ENCODE results near the gene IL10RA.
A peak's percentile ranks its signal among the peaks of the same experiment; 100 is the strongest.

The IL10RA gene

DNA sequence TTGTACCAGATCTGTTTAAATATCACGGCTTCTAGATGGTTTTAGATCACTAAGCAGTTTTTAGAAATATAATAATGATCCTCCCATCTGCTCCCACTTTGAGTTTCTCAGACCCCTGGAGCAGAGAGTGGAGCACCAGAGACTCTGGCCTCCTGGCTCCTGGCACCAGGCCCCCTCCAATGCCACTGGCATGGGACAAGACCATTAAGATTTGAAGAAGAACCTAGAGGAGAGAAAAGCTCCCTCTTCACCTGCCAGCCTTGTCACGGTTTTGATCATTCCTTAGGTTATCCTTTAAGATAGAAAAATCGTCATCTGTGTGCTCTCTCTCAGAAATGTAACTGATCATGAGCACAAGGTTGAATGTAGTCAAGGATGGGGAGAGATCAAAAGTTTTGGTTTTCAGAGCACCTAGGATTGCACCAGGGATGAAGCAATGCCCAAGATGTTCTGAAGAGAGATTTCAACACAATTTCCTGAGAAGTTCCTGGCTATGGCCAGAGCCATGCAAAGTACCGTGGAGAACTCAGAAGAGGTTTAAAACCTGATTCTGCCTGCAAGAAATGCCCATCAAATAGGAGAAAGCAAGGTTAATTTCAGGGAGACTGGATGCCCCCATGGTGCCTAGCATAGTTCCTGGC lies 22.2 kb downstream of the IL10RA start:
- peak; percentile 60 for DNase-seq

DNA sequence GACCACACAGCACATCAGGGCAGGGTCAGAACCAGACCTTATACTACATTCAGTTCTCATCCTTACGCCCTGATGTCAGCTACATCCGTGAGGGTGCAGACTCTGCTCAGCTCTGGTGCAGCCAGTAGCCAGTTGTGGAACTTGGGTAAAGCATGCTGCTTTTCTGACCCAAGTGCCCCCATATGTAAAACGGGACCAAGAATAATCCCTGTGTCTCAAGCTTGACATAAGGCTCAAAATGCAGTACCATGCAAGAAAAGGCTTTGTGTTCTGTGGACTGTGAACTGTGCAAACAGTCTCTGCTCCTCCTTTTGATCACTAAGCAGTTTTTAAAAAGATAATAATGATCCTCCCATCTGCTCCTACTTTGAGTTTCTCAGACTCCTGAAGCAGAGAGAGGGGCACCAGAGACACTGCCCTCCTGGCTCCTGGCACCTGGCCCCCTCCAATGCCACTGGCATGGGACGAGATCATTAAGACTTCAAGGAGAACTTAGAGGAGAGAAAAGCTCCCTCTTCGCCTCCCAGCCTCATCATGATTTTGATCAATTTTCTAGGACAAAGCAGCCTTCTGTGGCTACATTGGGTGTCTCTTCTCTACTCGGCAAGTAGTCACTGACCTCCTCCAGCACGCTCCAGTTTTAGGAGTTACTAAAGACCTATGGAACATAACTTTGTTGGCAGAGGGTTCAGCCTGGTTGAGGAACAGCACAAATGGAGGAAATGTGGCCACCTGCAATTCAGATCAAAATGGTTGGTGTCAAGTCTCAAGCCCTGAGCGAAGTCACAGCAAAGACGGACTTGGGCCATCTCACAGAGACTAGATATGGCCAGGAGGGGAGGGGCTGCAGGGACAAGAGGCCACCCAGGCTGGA lies 23.9 kb downstream of the IL10RA start:
- DNase-seq: no peak

GRCh38 chr11:118010738-118011461 lies 24.7 kb downstream of the IL10RA start:
- peak; percentile 98 for DNase-seq

- DNase-seq: peak; percentile 93
Measured at GRCh38 chr11:118012083-118012669, 26.0 kb downstream of the IL10RA start.

DNA sequence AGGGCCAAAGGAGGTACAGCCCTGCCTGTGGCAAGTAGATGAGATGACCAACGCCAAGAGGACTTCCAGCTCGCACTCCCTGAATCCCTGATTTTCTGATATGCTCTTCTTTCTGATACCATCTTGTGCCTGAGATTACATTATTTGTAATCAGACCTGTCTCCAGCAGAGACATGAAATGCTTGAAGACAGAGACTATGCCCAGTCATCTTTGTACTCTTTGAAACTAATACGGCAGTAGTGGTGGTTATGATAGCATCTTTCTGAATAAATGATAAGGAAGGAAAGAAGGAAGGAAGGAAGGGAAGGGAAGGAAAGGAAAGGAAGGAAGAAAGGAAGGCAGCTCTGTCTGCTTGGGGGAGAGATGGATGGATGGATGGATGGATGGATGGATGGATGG lies 27.8 kb downstream of the IL10RA start:
- no peak for DNase-seq

DNA sequence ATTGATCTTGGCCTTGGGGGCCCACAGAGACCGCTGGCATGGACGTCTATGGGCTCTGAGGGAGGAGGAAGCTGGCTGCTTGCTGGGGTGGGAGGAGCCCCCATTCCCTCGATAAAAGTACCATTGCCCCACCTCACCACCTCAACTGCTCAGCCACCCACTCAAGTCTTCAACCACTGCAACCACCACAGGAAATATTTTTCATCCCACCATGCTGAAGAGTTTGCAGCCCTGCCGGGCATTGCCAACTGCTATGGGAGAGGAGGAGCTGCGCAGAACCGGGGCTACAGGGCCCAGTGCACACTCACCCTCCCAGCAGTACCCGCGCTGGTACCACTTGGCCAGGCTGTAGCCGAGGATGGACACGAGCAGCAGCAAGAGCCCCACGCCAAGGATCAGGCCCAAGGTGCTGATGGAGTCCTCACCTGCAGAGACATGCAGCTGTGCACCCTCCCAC lies 29.2 kb downstream of the IL10RA start:
- DNase-seq: no peak

DNA sequence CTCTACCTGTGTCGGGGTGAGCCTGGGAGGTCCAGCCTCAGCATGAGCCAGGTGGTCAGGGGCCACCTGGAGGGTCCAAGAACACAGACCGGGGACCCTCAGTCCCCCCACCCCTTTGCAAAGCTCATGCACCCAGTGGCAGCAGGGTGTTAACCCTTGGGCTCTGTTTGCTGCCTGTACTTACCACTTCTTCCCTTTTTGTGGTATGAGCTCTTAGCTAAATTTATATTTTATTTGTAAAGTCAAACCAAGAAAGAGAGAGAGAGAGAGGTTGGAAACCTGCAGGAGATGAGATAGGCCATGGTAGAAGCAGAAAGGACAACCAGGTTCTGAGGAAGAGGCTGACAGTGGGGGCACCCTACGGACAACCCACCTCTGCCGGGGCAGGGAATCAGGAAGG lies 29.9 kb downstream of the IL10RA start:
- DNase-seq: no peak

- no peak for DNase-seq
Measured at GRCh38 chr11:118017111-118017510, 30.9 kb downstream of the IL10RA start.

- DNase-seq: no peak
Measured at GRCh38 chr11:118017631-118018315, 31.6 kb downstream of the IL10RA start.

GRCh38 chr11:118018401-118018800 lies 32.2 kb downstream of the IL10RA start:
- no peak for DNase-seq

DNA sequence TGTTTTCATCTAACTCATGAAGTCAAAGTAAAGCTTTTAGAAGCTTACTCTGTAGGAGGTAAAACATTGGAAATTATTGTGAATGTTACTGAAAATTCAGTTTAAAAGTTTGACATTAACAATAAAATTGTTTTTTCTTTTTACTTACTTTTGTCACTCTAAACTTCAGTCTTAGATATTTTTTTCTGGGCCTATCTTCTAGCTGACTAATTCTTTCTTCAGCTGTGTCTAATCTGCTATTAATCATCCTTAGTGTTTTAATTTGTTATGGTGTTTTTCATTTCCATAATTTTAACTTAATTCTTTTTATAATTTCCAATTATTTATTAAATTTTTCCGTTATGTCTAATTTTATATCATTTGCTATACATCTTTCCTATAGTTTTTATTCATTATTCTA lies 35.0 kb downstream of the IL10RA start:
- no peak for DNase-seq

DNA sequence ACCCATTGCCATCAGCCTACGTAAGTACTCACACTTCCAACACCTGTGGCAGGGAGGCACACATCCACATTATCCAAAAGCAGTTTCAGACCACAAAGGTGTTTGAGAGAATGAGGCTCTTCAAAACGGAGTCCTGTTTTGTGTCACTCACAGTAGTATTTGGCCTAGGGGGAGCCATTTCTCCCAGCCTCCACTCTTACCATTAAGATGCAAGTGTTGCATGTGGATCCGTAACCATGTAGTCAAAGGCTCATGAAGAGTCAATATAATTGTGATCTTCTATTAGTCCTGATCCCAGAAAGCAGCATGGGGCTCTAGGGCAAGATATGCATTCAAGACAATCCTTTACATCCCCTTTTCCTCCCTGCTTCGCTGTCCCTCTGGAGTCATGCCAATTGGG lies 41.5 kb downstream of the IL10RA start:
- no peak for DNase-seq

GRCh38 chr11:118028626-118029025 lies 42.4 kb downstream of the IL10RA start:
- DNase-seq: no peak

DNA sequence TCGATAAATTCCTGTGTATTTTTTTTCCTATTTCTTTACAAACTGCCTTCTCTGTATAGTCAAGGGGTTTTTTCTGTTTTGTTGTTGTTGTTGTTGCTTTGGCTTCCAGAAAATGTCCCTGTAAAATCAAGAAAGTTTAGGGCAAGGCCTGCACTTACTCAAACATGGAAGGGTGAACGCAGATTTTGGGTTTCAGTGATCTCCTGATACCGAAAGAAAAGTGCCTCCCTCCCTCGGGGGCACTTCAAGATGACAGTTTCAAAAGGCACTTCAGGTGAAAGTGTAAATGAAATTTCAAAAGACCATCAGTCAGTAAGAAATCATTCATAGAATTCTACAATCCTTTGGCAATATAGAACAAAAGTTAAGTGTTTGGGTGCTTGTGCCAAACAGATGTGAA lies 47.2 kb downstream of the IL10RA start:
- no peak for DNase-seq

DNA sequence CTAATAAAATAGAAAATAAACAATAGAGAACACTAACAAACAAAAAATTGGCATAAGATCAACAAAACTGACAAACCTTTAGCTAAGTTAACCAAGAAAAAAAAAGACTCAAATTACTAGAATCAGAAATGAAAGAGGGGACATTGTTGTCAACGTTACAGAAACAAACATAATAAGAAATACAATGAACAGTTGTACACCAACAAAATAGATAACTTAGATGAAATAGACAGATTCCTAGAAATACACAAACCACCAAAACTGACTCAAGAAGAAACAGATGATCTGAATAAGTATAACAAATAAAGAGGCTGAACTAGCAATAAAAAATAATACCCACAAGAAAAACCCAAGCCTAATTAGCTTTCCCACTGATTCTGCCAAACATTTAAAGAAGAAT lies 55.9 kb downstream of the IL10RA start:
- DNase-seq: no peak

- DNase-seq: no peak
Measured at GRCh38 chr11:118042796-118043195, 56.6 kb downstream of the IL10RA start.

- DNase-seq: no peak
Measured at GRCh38 chr11:118045191-118045590, 59.0 kb downstream of the IL10RA start.

GRCh38 chr11:118046051-118046963 lies 60.1 kb downstream of the IL10RA start:
- DNase-seq: peak; percentile 36

GRCh38 chr11:118046964-118047700 lies 60.9 kb downstream of the IL10RA start:
- DNase-seq: no peak

- DNase-seq: no peak
Measured at GRCh38 chr11:118047749-118048148, 61.6 kb downstream of the IL10RA start.
